ENCODE data around the gene SPACA1.
"Not testable (repeated sequence)": the region's sequence is repeated elsewhere in the genome, so short reads cannot be mapped to it uniquely, and the experiment has no call there.

The SPACA1 gene, protein sequence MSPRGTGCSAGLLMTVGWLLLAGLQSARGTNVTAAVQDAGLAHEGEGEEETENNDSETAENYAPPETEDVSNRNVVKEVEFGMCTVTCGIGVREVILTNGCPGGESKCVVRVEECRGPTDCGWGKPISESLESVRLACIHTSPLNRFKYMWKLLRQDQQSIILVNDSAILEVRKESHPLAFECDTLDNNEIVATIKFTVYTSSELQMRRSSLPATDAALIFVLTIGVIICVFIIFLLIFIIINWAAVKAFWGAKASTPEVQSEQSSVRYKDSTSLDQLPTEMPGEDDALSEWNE

GRCh38 chr6:88047510-88048150 lies at the start of gene SPACA1:
Gene SPACA1 (plus strand): TSS chr6:88047841. CDS start chr6:88047906, 65 bp downstream.
- DNase-seq, result no peak

- DNase-seq, result no peak
Measured at GRCh38 chr6:88000713-88001112, 46.9 kb upstream of the SPACA1 start.

GRCh38 chr6:88001279-88001678 lies 46.4 kb upstream of the SPACA1 start:
- DNase-seq, result not testable (repeated sequence)

DNA sequence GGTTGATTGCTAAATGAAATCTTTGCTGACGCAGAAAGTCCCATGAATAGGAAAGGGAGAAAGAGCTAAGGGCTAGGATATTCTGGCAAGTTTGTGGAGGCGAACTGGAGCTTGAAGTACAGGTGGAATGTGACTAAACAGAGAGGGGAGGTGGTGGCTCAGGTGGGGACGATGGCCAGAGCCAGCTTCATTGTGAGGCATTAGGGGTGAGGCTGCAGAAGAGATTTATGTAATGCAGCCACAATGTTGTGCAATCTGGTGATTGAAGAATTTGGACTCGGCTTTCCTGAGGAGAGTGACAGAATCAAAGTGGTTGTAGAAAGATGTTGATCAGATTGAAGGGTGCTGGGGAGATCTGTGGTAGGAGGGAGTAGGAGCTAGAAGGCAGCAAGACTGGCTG lies 42.9 kb upstream of the SPACA1 start:
- DNase-seq, result no peak

GRCh38 chr6:88006557-88006956 lies 41.1 kb upstream of the SPACA1 start:
- no peak for DNase-seq

DNA sequence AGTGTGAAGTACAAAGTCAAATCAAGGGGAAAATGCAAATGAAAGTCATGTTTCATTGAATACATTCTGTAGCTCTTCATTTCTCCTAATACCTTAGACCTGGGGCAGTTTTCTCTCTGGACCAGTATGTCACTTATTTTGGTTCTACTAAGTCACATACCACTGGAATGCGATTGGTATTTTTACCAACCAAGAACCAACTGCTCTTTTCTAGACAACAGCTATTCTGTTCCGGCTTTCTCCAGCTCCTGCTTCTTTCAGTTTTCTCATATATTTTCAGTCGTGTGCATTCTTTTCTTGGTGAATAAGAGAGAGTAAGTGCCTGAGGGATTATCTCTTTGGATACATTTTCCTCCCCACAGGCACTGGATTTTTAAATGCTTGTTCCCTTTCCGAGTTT lies 39.2 kb upstream of the SPACA1 start:
- no peak for DNase-seq

DNA sequence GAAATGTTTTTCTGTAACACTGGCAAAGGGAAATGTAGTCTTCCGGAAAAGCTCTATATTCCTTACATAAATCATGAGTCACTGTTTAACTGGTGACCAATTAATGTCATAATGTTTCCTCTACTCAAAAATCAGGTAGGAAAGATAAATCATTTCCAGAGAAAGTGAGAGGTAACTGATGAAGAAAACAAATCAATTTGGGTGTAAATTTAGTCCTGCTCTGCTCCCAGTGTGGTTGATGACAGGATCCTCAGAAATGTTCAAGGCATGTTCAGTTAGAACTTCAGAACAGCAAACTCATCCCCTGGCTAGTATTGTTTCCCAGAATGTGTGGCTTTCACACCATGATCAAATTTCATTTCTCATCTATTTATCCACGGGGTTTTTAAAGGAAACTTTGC lies 38.8 kb upstream of the SPACA1 start:
- no peak for DNase-seq

DNA sequence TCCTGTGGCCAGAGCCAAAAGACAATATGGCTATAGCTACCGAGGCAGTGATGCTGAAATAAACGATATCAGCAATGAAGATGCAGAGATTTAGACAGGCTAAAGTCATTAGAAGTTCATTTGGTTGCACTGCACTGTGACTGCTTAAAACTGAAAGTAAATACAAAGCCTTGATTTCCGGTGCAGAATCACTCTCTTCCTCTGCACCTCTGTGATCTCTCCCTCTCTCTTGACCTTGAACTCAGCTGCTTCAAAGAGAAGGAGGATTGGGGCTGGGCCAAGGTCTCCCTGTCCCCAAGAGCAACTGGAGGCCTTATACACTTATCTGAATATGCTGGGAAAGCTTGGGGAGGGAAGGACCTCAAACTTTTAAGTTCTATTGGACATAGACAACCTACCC lies 34.6 kb upstream of the SPACA1 start:
- no peak for DNase-seq

- no peak for DNase-seq
Measured at GRCh38 chr6:88013554-88013953, 34.1 kb upstream of the SPACA1 start.

DNA sequence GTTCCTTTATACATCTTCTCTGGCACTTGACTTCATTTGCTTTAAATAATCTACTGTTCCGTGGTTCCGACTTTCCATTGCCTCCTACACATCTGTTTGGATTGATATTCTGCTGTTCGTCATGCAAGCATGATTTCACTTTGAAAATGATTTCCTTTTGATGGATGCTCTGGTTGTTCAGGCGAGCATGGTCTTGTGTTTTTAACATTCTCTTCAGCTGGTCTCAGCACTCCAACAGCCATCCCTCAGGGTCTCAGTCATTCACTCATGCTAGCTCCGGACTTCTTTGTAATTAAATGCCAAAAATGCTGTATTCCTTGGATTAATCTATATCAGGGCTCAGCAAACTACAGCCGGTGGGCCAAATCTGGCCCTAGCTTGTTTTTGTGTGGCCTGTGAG lies 27.2 kb upstream of the SPACA1 start:
- DNase-seq, result no peak

GRCh38 chr6:88024696-88025095 lies 22.9 kb upstream of the SPACA1 start:
- DNase-seq, result no peak

DNA sequence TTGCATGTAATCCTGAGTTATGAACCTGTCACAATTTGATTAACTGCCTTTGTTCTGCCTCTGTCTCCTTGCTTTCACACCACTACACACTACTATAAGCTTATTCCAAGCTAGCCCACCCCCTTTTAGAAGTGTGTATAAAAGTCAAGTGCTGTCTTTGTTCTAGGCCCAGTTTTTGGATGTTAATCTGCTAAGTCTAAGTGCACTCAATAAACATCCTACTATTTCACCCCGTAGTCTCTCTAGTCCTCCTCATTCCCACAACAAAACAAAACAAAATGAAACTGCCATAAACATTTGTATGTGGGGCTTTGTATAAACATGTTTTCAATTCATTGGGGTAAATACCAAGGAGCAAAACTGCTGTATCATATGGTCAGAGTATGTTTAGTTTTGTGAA lies 16.1 kb upstream of the SPACA1 start:
- no peak for DNase-seq

DNA sequence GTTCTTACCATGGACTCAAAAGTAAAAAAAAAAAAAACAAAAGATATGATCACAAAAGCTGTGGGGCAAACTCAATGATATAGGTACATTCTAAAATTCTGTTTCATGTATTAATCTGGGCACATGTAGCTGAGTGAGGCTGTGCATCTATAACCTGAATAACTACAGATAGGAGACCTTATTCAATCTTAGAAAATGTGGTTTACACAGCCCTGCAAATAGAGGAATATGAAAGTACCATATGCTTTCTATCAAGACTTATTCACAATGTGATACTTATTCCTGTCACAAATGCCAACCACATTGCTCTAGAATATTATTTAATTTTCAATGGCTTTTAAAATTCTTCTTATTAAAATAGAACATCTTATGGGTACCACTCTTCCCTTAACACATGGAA lies 3.1 kb upstream of the SPACA1 start:
- no peak for DNase-seq

GRCh38 chr6:88045521-88046136 lies 2.0 kb upstream of the SPACA1 start:
- no peak for DNase-seq

DNA sequence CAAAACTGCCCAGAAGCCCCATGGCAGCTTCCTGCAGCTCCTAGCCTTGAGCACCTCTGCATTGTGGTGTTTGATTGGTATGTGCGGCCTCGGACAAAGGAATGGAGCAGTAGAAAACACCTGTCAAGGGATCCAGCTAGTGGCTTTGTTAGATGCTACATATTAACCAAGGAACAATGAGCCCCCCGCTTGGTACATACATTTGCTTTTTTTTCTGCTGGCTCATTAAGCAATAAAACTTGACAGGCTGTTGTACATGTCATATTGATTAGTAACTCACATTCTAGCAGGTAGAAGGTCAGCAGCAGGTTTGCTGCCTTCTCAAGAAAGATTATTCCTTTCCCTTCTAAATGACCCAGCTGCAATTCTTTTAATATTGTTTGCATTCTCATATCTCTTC lies 937 bp downstream of the SPACA1 start:
- DNase-seq, result no peak

DNA sequence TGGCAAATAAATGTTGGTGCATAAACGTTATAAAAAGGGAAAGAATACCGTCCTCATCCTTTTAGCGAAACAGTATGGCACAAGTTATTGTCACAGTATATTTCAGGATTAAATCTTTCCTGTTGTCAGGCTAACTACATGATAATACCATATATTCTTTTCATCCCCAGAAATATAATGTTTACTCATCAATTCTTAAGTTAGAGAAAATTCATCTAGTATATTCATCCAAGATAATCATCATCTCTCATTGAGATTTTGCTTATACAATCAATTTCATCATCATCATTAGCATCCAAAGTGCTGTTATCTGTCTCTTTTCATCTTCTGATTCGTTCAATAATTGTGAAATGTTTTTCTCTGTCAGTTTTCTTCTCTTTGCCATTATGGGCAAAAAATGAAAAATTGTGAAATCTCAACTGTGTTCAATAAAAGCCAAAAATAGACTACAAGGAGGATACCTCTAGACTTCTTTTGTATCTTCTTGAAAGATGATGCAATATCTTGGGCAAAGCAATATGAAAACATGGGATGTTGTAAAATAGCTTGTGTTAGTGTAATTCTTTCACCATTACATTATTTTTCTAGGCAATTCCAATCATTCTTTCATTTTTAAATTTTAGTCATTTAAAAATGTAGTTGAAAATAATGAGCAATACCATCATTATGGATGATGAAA lies 2.6 kb downstream of the SPACA1 start:
- no peak for DNase-seq

DNA sequence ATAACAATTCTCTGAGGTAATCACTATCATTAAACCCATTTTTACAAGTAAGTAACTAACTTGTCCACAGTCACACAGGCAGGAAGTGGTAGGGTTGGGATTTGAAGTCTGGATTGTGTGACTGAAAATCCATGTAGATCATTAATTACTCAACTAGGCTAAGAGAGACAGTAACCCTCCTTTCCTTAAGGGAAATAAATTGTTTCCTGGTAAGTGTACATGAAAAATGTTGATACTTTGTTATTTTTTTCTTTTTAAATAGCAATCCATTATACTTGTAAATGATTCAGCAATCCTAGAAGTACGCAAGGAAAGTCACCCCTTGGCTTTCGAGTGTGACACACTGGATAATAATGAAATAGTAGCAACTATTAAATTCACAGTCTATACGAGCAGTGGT lies 11.6 kb downstream of the SPACA1 start:
- DNase-seq, result no peak

DNA sequence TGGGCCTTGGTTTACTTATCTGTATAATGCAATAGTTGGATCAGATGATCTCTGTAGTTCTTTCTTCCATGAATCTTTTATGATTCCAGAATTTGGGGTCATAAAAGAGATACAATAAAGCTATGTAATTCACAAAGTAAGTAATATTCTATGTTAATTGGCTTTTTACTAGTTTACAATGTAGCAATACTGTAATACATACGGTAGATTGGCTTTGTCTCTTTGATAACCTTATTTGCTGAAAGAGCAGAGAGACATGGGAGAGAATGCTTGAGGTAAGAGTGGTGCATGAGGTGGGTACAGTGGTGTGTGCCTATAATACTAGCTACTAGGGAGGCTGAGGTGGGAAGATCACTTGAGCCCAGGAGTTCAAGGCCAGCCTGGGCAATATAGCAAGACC lies 14.7 kb downstream of the SPACA1 start:
- DNase-seq, result no peak

- no peak for DNase-seq
Measured at GRCh38 chr6:88072462-88072861, 24.8 kb downstream of the SPACA1 start.

GRCh38 chr6:88074791-88075190 lies 27.1 kb downstream of the SPACA1 start:
- DNase-seq, result no peak

GRCh38 chr6:88077305-88077704 lies 29.7 kb downstream of the SPACA1 start:
- DNase-seq, result no peak

DNA sequence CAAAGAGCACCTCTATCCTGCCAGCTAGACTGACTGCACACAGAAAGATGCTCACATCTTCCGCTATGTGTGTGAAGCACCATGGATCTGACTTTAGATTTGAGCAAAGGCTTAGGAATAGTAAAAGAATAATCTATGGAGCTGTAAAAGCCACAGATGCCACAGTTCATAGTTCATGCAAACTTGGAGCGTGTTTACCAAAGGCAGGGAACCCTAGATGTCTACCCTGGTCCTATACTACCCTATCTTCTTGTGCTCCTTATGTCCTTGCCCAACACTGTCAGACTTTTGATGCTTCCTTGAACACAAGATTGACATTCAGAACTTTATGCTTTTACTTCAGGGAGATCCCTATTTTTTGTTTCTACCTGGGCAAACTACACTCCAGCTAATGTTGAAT lies 39.2 kb downstream of the SPACA1 start:
- DNase-seq, result no peak

- no peak for DNase-seq
Measured at GRCh38 chr6:88089708-88090107, 42.1 kb downstream of the SPACA1 start.
